HG02973 (cell line): ENCODE data around the gene EEFSEC.

Experiments used
- ATAC-seq: cut with Tn5 transposase; IDR thresholded peaks from one replicate; pipeline ENCODE4 v1.9.1; 2021; ENCODE audit warnings: moderate library complexity; ENCODE audit not compliant: unreplicated experiment

The EEFSEC gene

DNA sequence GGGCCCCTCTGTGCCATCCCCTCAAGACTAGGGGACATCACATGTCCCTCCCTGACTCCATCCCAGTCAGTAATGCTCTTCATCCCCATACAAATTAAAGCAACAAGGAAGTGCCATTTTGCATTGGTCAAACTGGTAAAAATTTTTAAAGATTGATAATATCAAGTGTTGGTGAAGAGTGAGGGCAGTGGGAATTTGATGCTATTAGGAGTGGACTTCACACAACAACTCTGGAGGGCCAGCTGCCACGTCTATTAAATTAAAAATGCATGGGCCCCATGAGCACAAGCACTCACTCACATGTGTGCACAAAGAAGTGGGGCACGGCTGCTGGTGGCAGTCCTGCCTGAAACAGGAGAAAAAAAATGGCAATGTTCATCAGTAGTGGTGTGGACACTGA is 265.6 kb downstream of the EEFSEC start:
- ATAC-seq = no peak

- no peak for ATAC-seq
These were observed 266.0 kb downstream of the EEFSEC start for GRCh38 chr3:128419311-128419710.

GRCh38 chr3:128420289-128420688 is 267.0 kb downstream of the EEFSEC start:
- ATAC-seq = no peak

DNA sequence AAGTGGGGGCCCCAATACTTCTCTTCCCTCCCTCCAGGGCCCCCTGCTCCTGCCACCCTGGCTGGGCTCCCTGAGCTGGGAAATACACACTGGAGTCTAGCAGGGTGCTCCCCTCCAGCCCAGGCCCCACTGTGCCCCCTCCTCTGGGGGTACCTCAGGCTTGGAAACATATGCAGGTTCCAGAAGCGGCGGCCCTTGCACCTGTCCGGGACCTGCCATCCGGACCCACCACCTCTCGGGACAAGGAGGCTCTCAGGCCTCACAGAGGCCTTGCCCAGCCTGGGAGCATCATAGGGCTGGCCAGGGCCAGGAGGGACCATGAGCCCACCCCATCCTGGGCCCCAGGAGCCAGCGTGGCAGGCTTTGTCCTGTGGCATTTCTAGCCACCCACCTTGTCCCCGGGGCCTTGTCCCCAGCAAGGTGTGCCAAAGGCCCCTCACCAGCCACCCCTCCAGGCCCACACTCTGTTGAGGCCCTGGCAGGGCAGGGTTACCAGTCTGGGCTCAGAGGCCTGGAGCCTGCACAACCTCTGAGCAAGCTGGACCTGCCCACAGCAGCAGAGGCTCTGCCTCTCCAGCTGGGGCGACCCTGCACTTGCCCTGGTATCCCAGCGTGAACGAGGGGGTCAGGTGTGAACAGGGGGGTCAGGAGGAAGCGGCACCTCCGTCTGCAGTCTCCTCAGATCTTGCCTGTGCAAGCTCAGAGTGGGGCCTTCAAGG is 267.6 kb downstream of the EEFSEC start:
- no peak for ATAC-seq

DNA sequence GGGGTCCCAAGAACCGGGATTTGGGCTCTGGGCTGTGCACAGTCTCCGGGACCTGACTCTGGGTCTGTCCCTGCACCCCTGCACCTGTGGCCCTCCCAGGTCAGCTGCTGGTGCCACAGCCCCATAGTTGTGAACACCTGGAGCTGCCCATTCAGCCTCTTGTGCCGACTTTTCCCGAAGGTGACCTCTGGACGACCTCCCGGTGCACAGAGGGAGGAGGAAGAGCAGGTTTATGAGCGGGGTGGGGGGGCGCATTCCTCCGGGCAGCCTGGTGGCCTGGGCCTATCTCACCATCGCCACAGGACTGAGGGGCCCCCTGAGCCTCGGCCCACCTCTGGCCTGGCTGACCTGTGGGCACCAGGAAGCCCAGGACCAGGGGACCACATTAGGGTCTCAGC is 268.2 kb downstream of the EEFSEC start:
- no peak for ATAC-seq

- no peak for ATAC-seq
These were observed 268.7 kb downstream of the EEFSEC start for GRCh38 chr3:128421966-128422365.

DNA sequence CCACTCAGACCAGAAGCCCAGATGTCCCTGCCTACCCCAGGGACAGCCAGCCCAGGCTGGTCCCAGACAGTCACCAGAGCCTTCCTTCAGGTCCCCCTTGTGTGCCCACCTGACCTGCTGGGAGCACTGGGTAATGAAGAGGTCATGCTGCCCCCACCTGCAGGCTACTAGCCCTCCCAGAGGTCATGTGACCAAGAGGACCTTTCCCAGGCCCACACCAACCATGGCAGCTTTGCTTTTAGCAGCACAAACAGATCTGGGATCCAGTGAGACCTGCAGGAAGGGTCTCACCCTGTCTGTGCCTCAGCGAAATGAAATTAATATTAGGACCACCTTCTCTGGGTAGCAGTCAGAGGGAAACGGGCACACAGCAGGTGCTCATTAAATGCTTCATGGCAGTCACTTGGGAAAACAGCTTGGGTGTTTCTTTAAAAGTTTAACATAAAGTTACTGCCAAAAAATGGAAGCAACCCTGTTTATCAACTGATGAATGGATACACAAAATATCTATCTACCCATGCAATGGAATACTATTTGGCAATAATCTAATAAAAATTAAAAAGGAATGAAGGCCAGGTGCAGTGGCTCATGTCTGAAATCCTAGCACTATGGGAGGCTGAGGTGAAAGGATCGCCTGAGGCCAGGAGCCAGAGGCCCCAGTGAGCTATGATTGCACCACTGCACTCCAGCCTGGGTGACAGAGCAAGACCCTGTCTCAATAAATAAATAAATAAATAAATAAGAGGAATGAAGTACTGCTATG is 269.7 kb downstream of the EEFSEC start:
- ATAC-seq = no peak

DNA sequence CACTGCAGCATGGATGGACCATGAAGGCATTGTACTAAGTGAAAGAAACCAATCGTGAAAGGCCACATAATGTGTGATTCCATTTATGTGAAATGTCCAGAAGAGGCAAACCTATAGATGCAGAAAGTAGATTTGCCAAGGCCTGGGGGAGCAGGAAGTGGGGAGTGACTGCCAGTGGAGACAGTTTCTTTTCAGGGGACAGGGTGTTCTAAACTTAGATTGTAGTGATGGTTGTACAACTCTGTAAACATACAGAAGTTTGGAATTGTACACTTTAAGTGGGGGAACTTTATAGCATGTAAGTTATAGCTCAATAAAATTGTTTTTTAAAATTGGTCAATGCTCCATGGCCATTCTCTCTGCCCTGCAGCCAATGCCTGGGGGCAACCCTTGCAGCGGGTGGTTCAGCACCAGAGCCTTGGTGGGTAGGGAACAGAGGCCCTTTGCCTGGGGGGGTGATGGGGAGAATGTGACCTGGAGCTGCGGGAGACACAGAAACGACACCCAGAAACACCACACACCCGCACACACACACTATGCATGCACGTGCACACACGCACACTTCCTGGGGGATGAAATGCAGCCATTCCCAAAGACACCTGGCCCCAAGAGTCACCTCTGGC is 270.4 kb downstream of the EEFSEC start:
- no peak for ATAC-seq

DNA sequence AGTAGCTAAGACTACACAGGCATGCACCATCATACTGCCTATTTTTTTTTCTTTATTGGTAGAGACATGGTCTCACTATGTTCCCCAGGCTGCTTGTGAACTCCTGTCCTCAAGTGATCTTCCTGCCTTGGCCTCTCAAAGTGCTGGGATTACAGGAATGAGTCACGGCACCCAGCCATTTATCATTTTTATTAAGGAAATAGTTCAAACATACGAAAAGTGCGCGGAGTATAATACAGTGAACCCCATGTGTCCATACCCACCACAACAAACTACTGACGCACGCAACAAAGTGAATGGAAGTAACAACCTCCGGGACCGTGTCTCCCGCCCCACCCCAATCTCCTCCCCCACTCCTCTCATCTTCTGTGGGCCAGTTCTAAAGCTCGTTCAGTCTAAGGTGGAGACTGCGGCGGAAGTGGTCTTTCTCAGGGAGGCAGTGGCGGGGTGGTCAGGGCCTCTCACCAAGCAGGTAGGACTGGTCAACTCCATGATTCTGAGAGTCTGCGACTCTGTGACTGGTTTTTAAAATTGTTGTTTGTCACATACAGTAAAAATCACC is 271.3 kb downstream of the EEFSEC start:
- no peak for ATAC-seq

GRCh38 chr3:128425142-128425845 is 272.0 kb downstream of the EEFSEC start:
- ATAC-seq = no peak

- ATAC-seq = no peak
These were observed 272.5 kb downstream of the EEFSEC start for GRCh38 chr3:128425846-128426127.

DNA sequence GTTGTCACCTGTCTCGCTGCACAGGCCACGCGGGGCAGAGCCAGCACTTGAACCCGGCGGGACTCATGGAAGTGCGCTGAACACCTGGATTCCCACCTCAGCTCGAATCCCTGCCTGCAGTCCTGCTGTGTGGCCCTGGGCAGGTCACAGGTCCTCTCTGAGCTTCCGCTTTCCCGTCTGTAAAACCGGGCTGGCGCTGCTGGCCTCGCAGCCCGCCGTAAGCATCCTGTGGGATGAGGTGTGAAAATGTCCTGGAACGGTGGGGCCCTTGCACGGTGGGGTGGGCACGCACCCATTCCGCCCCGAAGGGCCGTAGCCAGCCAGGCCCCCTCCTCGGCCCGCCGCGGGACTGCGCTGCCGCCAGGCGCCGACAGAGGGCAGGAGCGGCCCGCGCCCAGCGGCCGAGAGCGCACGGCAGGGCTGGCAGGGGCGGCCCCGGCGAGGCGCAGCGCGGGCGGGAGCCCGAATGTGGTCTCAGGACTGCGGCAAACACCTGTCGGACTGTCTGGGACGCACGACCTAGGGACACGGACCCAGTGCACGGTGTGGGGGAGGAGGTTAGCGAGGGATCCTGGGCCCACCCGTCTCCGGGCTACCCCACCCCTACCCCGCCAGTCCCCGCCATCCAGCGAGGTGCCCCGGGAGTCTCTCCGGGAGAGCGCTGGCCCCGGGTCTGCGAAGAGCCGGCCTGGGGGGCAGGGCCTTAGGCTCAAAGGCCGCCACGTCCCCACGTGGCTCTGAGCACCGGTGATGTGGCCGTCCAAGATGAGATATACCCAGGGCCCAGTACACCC is 273.0 kb downstream of the EEFSEC start:
- ATAC-seq = no peak

GRCh38 chr3:128427175-128427857 is 274.0 kb downstream of the EEFSEC start:
- ATAC-seq = no peak

DNA sequence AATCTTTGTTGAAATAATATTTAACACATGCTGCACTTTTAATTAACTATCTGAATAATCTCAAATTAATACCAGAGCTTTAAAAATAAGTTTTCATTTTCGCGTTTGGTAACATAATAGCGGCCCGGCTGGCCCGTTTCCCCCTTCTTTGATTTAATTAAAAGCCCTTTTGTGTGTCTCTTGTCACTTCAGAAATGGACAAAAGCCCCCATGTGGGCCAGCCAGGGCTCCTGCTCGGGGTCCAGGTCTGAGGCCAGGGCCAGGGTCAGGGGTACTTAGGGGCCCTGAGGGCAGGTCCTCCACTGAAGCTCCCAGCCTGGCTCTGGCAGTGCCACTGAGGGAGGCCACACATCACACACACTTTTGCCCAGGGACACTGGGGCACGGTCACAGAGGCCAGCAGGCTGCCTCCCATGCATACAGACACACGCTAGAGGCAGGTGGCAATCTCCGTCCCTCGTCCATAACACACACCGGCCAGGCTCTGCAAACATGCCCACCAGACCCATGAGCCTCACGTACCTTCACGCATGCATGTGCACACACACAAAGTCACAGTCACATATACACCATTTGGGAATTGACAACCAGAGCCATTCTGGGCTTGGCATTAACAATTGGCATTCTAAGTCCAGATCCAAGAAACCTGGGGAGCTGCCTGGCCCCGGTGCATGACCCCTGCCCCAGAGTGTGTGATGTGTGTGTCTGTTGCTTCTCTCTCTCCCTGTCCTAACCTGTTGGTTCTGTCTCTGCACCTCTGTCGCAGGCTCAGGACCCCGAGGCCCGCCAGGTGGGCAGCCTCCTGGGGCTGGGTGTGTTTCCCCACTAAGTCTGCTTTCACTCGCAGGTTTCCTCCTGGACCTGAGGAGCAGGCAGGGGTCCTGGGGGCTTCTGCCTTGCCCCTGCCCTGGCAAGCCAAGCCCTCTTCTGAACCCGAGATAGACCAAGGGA is 274.9 kb downstream of the EEFSEC start:
- ATAC-seq = no peak

DNA sequence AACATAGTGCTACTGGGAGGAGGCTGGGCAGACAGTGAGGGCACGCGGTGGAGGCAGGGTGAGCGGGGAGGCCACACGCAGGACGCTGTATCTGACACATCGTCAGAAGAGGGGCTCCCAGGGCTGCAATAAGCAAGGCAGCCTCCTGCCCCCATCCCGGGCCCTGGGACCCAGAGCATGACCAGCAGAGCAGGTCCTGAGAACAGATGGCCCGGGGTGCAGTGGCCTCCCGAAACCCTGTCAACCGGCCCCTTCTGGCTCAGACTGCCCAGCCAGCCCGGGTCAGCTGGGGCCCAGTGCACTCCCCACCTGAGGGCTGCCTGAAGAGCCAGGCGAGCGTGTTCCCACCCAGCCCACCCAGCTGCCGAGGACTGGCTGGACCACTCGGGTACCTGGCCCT is 276.0 kb downstream of the EEFSEC start:
- no peak for ATAC-seq

- ATAC-seq = no peak
These were observed 276.5 kb downstream of the EEFSEC start for GRCh38 chr3:128429751-128430150.

- ATAC-seq = no peak
These were observed 277.0 kb downstream of the EEFSEC start for GRCh38 chr3:128430301-128430700.

DNA sequence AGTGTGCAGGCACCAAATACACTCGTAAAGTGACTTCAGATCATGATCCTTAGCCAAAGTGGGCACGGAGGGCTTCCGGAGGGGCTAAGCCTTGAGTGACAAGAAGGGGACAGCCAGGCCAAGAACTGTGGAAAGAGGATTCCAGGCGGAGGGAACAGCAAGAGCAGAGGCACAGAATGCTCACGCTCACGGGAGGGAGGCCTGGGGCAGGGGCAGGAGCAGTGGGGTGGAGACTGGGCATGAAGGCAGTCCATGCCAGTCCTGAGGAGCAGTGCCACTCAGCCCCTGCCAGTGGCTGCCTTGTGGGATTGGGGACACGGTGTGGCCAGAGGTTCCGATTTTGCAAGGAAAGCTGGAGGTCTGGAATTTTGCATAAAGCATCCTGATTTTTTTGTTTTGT is 277.4 kb downstream of the EEFSEC start:
- ATAC-seq = no peak

- no peak for ATAC-seq
These were observed 278.6 kb downstream of the EEFSEC start for GRCh38 chr3:128431803-128432300.
